HTERT RPE-1 (cell line): ENCODE results near the gene SLCO1B1.

Source experiments
- in situ Hi-C: fragments of 300-500 bp; cut with MboI; formaldehyde crosslinking; loops from 4 replicates; pipeline ENCODE4 v1.14.3; 2020; ENCODE audit warnings: low sequenced_read_pairs

SLCO1B1 gene

GRCh38 chr12:21219206-21219605 is 88.2 kb downstream of the SLCO1B1 start:
- in situ Hi-C loops, result no loop called here

DNA sequence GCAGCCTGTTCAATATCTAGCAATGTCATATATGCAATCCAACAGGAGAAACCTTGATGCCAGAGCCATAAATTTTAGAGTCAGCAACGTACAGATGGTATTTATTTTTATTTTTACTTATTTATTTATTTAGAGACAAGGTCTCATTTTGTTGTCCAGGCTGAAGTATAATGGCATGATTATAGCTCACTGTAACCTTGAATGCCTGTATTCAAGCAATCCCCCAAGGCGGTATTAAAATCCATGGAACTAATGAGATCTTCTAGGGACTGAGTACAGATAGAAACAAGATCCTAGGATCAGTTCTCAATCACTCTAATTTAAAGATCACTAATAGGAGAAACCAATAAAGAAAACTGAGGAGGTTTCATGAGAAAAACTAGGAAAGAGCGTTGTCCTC is 89.3 kb downstream of the SLCO1B1 start:
- in situ Hi-C loops, result no loop called here

GRCh38 chr12:21221072-21221471 is 90.1 kb downstream of the SLCO1B1 start:
- in situ Hi-C loops, result no loop called here

DNA sequence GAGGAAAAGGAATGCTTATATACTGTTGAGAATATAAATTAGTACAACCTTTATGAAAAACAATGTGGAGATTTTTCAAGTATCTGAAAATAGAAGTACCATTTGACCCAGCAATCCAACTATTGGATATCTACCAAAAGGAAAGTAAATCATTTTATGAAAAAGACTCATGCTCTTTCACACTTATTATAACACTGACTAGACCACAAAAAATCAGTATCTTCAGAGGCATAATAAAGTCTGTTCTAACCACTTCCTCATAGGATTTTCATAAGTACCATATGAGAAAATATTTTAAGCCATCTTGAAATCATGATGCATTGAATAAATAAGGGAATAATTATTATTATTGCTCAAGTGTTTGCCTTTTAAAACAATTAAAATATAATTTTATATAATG is 90.8 kb downstream of the SLCO1B1 start:
- in situ Hi-C loops, result no loop called here

DNA sequence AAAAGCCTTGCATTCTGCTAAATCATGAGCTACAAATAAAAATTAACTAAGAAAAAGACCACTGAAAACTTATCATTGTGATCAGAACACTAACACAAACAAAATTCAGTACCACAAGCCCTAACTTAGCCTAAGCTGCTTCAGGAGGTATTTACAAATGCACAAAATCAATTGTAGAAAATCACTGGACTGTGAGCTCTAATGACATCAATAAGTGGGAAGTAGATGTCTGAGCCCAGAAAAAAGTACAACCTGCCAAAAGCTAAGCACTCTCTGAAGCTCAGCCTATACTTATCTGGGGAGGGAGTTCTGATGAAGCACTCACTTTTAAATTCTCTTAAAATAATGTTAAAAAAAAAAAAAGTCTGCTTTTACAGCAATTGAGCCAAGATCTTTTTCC is 92.9 kb downstream of the SLCO1B1 start:
- in situ Hi-C loops, result no loop called here

GRCh38 chr12:21234395-21234794 is 103.4 kb downstream of the SLCO1B1 start:
- in situ Hi-C loops, result no loop called here

DNA sequence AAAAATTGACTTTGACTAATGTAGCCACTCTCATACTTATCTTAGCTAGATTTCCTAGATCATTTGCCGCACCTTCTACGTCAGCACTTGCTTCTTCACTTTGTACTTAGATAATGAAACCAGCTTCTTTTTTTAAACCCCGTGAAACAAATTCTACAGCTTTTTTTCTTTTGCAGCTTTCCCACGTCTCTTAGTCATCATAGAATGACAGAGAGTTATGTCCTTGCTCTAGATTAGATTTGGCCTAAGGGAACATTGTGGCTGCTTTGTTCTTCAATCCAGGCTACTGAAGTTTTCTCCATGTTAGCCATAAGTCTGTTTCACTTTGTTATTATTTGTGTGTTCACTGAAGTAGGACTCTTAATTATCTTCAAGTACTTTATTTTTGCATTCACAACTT is 108.9 kb downstream of the SLCO1B1 start:
- in situ Hi-C loops, result no loop called here

GRCh38 chr12:21248679-21249078 is 117.7 kb downstream of the SLCO1B1 start:
- in situ Hi-C loops, result no loop called here

- in situ Hi-C loops, result no loop called here
Measured at GRCh38 chr12:21252070-21252469, 121.1 kb downstream of the SLCO1B1 start.

DNA sequence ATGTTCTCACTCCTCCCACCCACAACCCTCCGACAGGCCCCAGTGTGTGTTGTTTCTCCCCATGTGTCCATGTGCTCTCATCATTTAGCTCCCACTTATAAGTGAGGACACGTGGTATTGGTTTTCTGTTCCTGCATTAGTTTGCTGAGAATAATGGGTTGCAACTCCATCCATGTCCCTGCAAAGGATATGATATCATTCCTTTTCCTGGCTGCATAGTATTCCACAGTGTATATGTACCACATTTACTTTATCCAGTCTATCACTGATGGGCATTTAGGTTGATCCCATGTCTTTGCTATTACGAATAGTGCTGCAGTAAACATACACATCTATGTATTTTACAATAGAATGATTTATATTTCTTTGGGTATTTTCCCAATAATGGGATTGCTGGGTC is 126.2 kb downstream of the SLCO1B1 start:
- in situ Hi-C loops, result no loop called here

GRCh38 chr12:21264232-21264631 is 133.2 kb downstream of the SLCO1B1 start:
- in situ Hi-C loops, result no loop called here

DNA sequence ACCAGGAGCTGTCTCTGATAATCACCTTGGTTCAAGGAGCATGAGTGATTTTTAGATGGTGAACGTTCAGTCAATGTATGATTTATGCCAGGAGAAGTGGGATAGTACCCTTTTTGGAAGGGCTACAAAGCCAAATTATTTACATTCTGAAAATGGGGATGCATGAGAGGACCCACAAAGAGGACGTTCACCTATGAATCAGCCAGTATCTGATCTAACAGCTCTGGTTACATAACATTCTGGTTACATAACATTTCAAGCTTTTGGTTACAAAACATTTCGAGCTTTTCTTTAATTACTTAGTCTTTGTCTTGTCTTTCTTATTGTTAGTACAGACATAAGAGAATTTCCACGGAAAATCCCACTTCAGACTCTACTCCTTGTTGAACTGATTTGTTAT is 134.9 kb downstream of the SLCO1B1 start:
- in situ Hi-C loops, result no loop called here

DNA sequence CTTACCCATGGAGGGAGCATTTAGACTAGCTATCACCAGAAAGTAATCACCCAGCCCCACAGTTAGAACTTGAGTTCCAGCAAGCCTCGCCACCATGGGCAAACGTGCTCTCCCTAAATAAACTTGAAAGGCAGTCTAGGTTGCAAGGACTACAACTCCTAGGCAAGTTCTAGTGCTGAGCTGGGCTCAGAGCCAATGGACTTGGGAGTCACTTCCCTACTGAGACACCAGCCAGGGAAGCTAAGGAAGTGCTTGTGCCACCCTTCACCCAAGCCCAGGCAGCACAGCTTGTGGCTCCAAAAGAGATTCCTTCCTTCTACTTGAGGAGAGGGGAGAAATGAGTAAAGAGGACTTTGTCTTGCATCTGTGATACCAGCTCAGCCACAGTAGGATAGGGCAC is 145.8 kb downstream of the SLCO1B1 start:
- in situ Hi-C loops, result no loop called here
